Uterus (tissue), 4 donors: ENCODE results near the gene FAM174A. TPM values are rescaled to one million over a fixed set of nuclear protein-coding genes. Genes with fewer than 3 reads are reported as not detected.
"Not testable (repeated sequence)": the region's sequence is repeated elsewhere in the genome, so short reads cannot be mapped to it uniquely, and the experiment has no call there.

Source experiments
- DNase-seq, 2 donors: peaks; one replicate each; pipeline ENCODE4 v3.0.0-alpha.2; 2019 to 2020
- H3K27ac ChIP-seq, 2 donors: fragments of 200-600 bp; sonication (generic); 1 replicate in 1 of 2; 2 replicates in 1 of 2; pipeline ENCODE4 v1.5.1; 2016 to 2018
- H3K27me3 ChIP-seq, 2 donors: fragments of 200-600 bp; sonication (generic); one replicate each; pipeline ENCODE4 v1.5.1; 2018 to 2019; ENCODE audit warnings: control low read depth in 1 of 2
- H3K36me3 ChIP-seq, 2 donors: fragments of 200-600 bp; sonication (generic); one replicate each; pipeline ENCODE4 v1.5.1; 2019; ENCODE audit warnings: control low read depth in 1 of 2
- H3K4me1 ChIP-seq, 2 donors: fragments of 200-600 bp; sonication (generic); one replicate each; pipeline ENCODE4 v1.5.1; 2018 to 2019; ENCODE audit warnings: control low read depth in 1 of 2
- H3K4me3 ChIP-seq, 2 donors: fragments of 200-600 bp; sonication (generic); 1 replicate in 1 of 2; 2 replicates in 1 of 2; pipeline ENCODE4 v1.5.1; 2018 to 2019; ENCODE audit warnings: mild to moderate bottlenecking in 1 of 2
- H3K9me3 ChIP-seq, 2 donors: fragments of 200-600 bp; sonication (generic); one replicate each; pipeline ENCODE4 v1.5.1; 2019; ENCODE audit warnings: control low read depth in 1 of 2
- POLR2A ChIP-seq, 2 donors: fragments of 450-650 bp; IDR thresholded peaks; one replicate each; pipeline ENCODE4 v1.6.1; 2016; ENCODE audit warnings: antibody characterized with exemption in 2 of 2, mild to moderate bottlenecking in 1 of 2, moderate library complexity in 1 of 2
- intact Hi-C: fragments of 100-400 bp; cut with DNase I; formaldehyde crosslinking; loops from one replicate; pipeline ENCODE4 v1.15.1; 2023; ENCODE audit warnings: low total_unique reads
- total RNA-seq, 4 donors: library from RNA; depleted of rRNA in 3 of 4; stranded (reverse); fragments of >200 nt in 3 of 4; gene quantifications; one replicate each; pipeline versions ENCODE4 v1.1.0 to v1.2.4, GENCODE V29; 2014 to 2023
- TF ChIP-seq, protein P1 (sequence below), 4 experiments: fragments of 200-600 bp in 2 of 4; fragments of 450-650 bp in 2 of 4; sonication (generic) in 2 of 4; IDR thresholded peaks; one replicate each; pipeline ENCODE4 v1.5.1; 2016 to 2019; ENCODE audit warnings: antibody characterized with exemption in 4 of 4, mild to moderate bottlenecking in 2 of 4, moderate library complexity in 1 of 4
- donor health status: DM: yes; HTN: yes; CAD: no.

FAM174A gene
- total RNA-seq, 4 donors from 2014 or later, result 8.2 to 20.9 (median 9.9) TPM

DNA sequence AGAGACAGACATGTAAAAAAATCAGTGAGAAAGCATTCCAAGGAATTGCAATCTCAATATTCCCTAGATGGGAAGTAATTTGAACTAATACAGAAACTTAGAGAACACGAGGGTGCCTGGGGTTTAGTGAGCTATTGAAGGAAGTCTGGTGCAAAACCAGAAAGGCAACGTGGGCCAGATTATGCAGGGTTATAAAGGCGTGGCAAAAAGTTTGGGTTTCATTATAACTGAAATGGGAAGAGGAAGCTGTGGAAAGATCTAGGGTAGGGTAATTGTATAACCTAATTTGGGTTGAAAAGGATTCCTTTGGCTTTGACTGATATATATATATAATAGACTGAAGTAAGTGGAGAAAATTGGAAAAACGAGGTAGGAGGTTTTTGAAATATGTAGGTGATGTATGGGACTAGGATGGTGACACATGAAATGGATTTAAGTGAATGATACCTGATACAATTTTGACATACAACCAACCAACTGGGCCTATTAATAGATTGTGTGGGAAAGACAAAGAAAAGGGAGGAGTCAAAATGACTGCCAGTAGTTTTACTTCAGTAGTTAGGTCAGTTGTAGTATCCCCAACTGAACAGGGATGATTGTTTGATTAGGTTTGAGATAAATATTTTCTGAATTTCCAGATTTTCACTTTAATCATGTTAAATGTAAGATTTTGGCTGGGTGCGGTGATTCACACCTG is 65.3 kb downstream of the FAM174A start:
- H3K27ac ChIP-seq, result no peak overlapping the region
- TF ChIP-seq, protein P1, sequence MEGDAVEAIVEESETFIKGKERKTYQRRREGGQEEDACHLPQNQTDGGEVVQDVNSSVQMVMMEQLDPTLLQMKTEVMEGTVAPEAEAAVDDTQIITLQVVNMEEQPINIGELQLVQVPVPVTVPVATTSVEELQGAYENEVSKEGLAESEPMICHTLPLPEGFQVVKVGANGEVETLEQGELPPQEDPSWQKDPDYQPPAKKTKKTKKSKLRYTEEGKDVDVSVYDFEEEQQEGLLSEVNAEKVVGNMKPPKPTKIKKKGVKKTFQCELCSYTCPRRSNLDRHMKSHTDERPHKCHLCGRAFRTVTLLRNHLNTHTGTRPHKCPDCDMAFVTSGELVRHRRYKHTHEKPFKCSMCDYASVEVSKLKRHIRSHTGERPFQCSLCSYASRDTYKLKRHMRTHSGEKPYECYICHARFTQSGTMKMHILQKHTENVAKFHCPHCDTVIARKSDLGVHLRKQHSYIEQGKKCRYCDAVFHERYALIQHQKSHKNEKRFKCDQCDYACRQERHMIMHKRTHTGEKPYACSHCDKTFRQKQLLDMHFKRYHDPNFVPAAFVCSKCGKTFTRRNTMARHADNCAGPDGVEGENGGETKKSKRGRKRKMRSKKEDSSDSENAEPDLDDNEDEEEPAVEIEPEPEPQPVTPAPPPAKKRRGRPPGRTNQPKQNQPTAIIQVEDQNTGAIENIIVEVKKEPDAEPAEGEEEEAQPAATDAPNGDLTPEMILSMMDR (IDR thresholded peaks at IDR 0.05), result no peak
- no peak for TF ChIP-seq POLR2A (IDR thresholded peaks at IDR 0.05)

DNA sequence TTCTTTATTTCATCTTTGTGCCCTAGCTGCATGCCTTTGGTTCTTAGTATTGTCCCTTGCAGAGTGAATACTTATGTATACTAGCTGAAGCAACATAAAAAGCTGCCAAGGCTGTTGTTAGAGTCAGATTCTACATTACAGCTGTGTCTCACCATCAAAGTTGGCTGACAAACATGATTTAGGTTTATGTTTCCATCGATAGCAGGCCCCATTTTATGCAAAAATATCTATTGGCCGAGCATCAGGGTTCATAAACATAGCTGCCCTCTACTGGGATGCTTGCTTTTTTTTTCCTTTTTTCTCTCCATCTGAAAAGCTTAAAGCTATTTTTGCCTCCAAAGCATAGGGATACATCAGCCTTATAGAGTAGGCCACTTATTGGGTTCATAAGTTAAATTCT is 68.0 kb downstream of the FAM174A start:
- H3K4me1 ChIP-seq, result no peaks in the 10 kb centered on the region

More for the DNA sequence above, 65.3 kb downstream of the FAM174A start:
- Histone ChIP-seq H3K36me3 (no peaks in the 10 kb centered on the region), H3K4me1 (no peaks in the 10 kb centered on the region), H3K27me3 (no peaks in the 10 kb centered on the region), H3K9me3 (no peaks in the 10 kb centered on the region), H3K4me3 (no peak overlapping the region)
- no peak for DNase-seq
- intact Hi-C loops, result no loop called here

DNA sequence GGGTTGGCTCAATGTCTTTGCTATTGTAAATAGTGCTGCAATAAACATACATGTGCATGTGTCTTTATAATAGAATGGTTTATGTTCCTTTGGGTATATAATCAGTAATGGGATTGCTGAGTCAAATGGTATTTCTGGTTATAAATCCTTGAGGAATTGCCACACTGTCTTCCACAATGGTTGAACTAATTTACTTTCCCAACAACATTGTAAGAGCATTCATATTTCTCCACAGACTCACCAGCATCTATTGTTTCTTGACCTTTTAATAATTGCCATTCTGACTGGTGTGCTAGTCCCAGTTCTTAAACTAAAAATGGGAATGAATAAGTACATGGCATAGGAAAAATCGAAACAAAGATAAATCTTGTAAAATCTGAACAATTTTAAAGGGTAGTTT is 68.8 kb downstream of the FAM174A start:
- H3K36me3 ChIP-seq, intact Hi-C loops, DNase-seq, H3K9me3 ChIP-seq, H3K4me1 ChIP-seq, H3K27ac ChIP-seq, H3K4me3 ChIP-seq, H3K27me3 ChIP-seq: not testable (repeated sequence)

More for the DNA sequence above, 68.0 kb downstream of the FAM174A start:
- intact Hi-C loops, result no loop called here
- TF ChIP-seq, protein P1 (IDR thresholded peaks at IDR 0.05), result no peak
- TF ChIP-seq POLR2A (IDR thresholded peaks at IDR 0.05), result no peak
- H3K9me3 ChIP-seq, result no peaks in the 10 kb centered on the region
- DNase-seq, result no peak
- H3K36me3 ChIP-seq, result no peaks in the 10 kb centered on the region
- no peak overlapping the region for H3K4me3 ChIP-seq
- H3K27me3 ChIP-seq, result no peaks in the 10 kb centered on the region
- H3K27ac ChIP-seq, result no peak overlapping the region

DNA sequence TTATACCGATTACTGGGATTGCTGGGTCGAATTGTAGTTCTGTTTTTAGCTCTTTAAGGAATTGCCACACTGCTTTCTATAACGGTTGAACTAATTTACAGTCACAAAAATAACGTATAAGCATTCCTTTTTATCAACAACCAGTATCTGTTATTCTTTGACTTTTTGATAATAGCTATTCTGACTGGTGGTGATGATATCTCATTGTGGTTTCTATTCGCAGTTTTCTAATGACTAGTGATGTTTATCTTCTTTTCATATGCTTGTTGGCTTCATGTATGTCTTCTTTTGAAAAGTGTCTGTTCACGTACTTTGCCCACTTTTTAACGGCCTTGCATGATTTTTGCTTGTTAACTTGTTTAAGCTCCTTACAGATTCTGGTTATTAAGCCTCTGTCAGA is 74.4 kb downstream of the FAM174A start:
- DNase-seq, result no peak
- Histone ChIP-seq H3K27ac (no peak overlapping the region), H3K36me3 (no peaks in the 10 kb centered on the region), H3K4me3 (no peak overlapping the region), H3K27me3 (no peaks in the 10 kb centered on the region), H3K9me3 (no peaks in the 10 kb centered on the region), H3K4me1 (no peaks in the 10 kb centered on the region)
- intact Hi-C loops, result no loop called here
- TF ChIP-seq, protein P1 (IDR thresholded peaks at IDR 0.05), result no peak
- TF ChIP-seq POLR2A (IDR thresholded peaks at IDR 0.05), result no peak

DNA sequence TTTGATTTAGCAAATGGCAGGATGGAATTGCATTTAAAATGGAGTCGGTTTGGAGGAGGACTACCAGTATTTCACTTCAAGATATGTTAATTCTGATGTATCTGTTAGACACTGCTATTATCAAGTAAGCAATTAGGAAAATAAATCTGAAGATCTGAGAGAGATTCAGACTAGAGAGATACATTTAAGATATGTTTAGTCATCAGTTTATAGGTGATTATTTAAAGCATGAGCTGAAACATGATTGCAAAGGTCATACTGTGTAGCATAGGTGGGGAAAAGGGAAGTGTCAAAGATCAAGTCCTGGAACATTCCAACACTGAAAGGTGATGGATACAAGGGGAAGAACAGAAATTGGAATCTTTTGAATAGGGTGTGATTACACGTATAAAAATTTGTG is 79.1 kb downstream of the FAM174A start:
- DNase-seq, result no peak
- Histone ChIP-seq H3K9me3 (no peaks in the 10 kb centered on the region), H3K4me1 (no peaks in the 10 kb centered on the region), H3K27me3 (no peaks in the 10 kb centered on the region), H3K4me3 (no peak overlapping the region), H3K36me3 (no peaks in the 10 kb centered on the region), H3K27ac (no peak overlapping the region)
- intact Hi-C loops, result no loop called here
- no peak for TF ChIP-seq POLR2A (IDR thresholded peaks at IDR 0.05)
- TF ChIP-seq, protein P1 (IDR thresholded peaks at IDR 0.05), result no peak
